ENCODE measurements around the gene FMNL1.

GRCh38 chr17:45224671-45225050 lies 3.0 kb downstream of the FMNL1 start:
- TF ChIP-seq, protein P1, sequence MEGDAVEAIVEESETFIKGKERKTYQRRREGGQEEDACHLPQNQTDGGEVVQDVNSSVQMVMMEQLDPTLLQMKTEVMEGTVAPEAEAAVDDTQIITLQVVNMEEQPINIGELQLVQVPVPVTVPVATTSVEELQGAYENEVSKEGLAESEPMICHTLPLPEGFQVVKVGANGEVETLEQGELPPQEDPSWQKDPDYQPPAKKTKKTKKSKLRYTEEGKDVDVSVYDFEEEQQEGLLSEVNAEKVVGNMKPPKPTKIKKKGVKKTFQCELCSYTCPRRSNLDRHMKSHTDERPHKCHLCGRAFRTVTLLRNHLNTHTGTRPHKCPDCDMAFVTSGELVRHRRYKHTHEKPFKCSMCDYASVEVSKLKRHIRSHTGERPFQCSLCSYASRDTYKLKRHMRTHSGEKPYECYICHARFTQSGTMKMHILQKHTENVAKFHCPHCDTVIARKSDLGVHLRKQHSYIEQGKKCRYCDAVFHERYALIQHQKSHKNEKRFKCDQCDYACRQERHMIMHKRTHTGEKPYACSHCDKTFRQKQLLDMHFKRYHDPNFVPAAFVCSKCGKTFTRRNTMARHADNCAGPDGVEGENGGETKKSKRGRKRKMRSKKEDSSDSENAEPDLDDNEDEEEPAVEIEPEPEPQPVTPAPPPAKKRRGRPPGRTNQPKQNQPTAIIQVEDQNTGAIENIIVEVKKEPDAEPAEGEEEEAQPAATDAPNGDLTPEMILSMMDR (IDR thresholded peaks at IDR 0.05): no peak
- TF ChIP-seq EP300 (IDR thresholded peaks at IDR 0.05) (no peak), POLR2A (IDR thresholded peaks at IDR 0.05) (no peak)
